Posterior vena cava (tissue), 2 donors: ENCODE results near the gene MOBP. TPM values are rescaled to one million over a fixed set of nuclear protein-coding genes. Genes with fewer than 3 reads are reported as not detected.
"Not testable (repeated sequence)": the region's sequence is repeated elsewhere in the genome, so short reads cannot be mapped to it uniquely, and the experiment has no call there.

ENCODE experiments used
- DNase-seq: peaks from one replicate; pipeline ENCODE4 v3.0.0-alpha.2; 2020; ENCODE audit warnings: low spot score
- intact Hi-C, 2 donors: fragments of 100-400 bp; cut with DNase I; formaldehyde crosslinking; loops; one replicate each; pipeline versions ENCODE4 v1.14.1 to v1.14.2; 2022 to 2023
- long read RNA-seq, 2 donors: library from polyadenylated mRNA; unstranded; transcript quantifications; one replicate each; pipeline ENCODE4 v2.0.0, GENCODE V29; 2020 to 2021
- total RNA-seq, 2 donors: library from RNA; stranded (reverse); fragmentation: NEBNext Ultra II Directional; extraction: Animal tissue kit (Norgen Biotek cat#: 25700); gene quantifications; one replicate each; pipeline ENCODE4 v1.2.1, GENCODE V29; 2021
- donor health status: DM: yes; HTN: yes; CAD: no.
- donor health status: DM: yes; HTN: yes; CAD: no.

The MOBP gene, protein sequence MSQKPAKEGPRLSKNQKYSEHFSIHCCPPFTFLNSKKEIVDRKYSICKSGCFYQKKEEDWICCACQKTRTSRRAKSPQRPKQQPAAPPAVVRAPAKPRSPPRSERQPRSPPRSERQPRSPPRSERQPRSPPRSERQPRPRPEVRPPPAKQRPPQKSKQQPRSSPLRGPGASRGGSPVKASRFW
- under 1 TPM in 1 of 2 donors, not detected in 1; 0.19 TPM for total RNA-seq
- long read RNA-seq, donor 1 = 0 reads
- long read RNA-seq, donor 2 = 0 reads

DNA sequence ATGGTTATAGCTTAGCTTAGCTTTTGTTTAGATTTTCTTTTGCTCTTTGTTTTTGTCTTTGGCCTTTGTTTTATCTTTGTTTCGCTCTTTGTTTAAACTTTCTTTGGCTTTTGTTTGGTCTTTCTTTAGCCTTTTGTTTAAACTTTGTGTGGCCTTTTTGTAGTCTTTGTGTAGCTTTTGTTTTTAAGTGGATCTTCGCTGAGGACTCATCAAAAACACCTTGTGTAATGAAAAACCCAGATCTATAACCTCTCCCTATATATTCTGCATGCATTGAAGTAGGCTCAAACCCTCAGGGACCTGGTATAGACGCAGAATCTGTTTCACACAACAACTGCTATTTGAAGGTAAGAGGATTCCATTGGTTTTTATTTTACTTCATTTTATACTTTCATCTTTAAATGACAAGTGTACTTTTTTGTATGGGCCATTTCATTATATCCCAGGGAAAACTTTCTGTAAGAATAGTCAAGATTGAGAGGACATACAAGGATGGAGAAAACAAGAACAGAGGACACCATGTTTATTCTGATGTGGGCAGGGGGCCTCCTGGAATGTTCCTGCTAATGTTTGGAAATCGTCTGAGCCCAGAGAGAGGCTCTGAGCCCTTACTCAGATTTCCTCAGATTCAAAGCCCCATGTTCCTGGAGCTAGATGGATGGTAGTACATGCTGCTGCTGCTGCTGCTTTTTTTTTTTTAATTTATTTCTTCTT lies at the start of gene MOBP:
Gene MOBP, plus strand, starts transcription at position 287 of the 714 bp plus-strand sequence. CDS start 34,390 bp downstream, outside the sequence.
- intact Hi-C loops = no loop called here

DNA sequence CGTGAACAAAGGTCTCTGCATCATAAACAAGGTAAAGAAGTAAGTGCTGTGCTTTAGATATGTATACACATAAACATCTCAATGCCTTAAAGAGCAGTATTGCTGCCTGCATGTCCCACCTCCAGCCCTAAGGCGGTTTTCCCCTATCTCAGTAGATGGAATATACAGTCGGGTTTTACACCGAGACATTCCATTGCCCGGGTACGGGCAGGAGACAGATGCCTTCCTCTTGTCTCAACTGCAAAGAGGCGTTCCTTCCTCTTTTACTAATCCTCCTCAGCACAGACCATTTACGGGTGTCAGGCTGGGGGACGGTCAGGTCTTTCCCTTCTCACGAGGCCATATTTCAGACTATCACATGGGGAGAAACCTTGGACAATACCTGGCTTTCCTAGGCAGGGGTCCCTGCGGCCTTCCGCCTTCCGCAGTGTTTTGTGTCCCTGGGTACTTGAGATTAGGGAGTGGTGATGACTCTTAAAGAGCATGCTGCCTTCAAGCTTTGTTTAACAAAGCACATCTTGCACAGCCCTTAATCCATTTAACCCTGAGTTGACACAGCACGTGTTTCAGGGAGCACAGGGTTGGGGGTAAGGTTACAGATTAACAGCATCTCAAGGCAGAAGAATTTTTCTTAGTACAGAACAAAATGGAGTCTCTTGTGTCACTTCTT lies 48.8 kb upstream of the MOBP start:
- DNase-seq, intact Hi-C loops: not testable (repeated sequence)

More for the DNA sequence above, at the start of gene MOBP:
- no peak for DNase-seq

- DNase-seq = no peak
- intact Hi-C loops = no loop called here
Observed at GRCh38 chr3:39419742-39420315, 47.7 kb upstream of the MOBP start.

- intact Hi-C loops = no loop called here
- DNase-seq = no peak
Observed at GRCh38 chr3:39420543-39420942, 46.9 kb upstream of the MOBP start.

GRCh38 chr3:39423436-39423970 lies 44.0 kb upstream of the MOBP start:
- DNase-seq = no peak
- intact Hi-C loops = no loop called here

- DNase-seq = no peak
- intact Hi-C loops = no loop called here
Observed at GRCh38 chr3:39426312-39426711, 41.2 kb upstream of the MOBP start.

- intact Hi-C loops = no loop called here
- no peak for DNase-seq
Observed at GRCh38 chr3:39427506-39427905, 40.0 kb upstream of the MOBP start.

DNA sequence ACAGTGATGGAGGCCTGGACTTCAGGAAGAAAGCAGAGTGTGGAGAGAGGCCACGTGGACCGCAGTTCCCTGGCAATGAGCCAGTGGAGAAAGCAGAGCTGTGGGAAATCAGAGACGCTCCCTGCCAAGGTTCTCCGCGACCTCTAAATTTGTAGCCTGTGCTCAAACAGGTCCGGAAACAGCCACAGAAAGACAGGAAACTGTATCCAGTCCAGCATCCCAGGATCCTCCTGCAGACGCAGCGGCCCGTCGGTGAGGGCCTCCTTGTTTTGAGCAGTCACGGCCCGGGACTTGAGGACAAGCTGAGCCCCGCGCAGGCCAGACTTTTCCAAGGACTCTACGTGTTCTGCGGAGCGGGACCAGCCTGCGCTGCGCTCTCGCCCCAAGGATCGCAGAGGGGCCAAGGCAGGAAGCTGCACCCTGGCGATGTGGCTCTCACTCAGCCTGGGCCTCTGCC lies 38.7 kb upstream of the MOBP start:
- intact Hi-C loops = no loop called here
- DNase-seq = no peak

DNA sequence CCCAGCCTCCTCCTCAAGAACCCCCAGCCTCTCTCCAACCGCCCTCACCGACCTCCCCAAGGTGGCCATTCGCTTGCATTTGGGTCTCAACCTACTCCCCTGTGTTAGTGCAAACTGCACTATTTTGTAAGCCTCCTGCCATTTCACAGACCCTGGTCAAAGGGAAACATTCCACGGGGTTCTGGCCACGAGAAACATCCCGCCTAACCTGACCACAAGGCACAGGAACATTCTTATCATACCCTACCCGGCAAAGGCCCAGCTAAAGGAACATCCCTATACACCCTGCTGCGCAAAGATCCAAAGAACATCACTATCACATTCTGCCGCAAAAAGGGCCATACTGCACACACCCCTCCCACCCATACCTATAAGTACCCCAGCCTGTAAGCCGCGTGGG lies 38.0 kb upstream of the MOBP start:
- intact Hi-C loops = no loop called here
- no peak for DNase-seq

GRCh38 chr3:39432342-39432741 lies 35.1 kb upstream of the MOBP start:
- intact Hi-C loops = no loop called here
- no peak for DNase-seq

DNA sequence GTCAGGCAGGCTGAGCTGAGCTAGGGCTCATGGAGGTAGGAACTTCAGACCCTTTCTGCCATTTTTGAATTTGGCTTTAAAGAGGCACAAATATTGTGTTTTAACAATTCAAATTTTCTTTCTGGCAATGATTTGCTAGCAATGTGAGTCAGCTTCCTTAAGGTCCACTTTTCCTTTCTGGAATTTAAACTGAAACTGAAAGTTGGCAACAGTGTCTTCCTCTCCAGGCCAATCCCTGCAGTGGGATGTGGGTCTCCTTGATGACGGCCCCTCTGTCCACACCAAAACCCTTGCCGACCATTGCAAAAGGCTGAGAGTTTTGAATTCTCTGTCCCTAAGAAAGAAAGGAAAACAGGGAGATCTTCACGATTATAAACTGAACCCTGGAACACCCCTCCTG lies 33.8 kb upstream of the MOBP start:
- DNase-seq = no peak
- intact Hi-C loops = no loop called here

DNA sequence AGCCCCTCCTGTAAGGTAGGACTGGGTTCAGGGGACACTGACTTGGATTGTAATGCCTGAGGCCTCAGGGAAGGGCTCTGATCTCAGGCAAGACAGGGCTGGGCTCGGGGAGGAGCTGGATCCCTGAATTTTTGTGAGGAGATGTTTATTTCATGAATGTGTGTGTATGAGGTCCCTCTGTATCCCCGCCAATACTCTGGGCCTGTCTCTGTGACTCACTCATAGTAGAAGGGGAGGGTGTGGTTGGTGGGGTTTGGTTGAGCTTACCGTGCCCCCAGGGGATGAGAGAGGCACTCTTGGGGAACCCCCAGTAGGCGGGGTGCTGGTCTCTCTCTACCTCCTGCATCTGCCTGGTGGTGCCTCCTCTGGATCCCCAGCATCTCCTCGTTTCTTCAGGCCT lies 32.9 kb upstream of the MOBP start:
- no peak for DNase-seq
- intact Hi-C loops = no loop called here

GRCh38 chr3:39435006-39435748 lies 32.3 kb upstream of the MOBP start:
- DNase-seq = no peak
- intact Hi-C loops = no loop called here

DNA sequence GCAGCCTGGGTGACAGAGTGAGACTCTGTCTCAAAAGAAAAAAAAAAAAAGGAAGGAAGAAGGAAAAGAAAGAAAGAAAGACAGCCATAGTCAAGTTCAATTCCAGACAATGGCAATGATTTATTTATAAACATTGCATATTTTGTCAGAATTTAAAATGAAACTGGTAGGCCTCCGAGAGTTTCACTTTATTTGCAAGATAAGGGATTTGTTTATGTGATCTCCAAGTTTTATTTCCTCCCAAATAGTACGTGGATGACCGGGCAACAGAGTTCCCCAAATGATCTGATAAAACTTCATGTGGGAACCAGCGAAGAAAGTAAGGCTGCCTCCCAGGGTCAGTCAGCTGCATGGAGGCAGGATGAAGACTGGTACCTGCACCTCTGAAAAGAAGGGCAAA lies 28.6 kb upstream of the MOBP start:
- intact Hi-C loops = no loop called here
- DNase-seq = no peak

GRCh38 chr3:39440316-39440715 lies 27.2 kb upstream of the MOBP start:
- DNase-seq = no peak
- intact Hi-C loops = no loop called here

DNA sequence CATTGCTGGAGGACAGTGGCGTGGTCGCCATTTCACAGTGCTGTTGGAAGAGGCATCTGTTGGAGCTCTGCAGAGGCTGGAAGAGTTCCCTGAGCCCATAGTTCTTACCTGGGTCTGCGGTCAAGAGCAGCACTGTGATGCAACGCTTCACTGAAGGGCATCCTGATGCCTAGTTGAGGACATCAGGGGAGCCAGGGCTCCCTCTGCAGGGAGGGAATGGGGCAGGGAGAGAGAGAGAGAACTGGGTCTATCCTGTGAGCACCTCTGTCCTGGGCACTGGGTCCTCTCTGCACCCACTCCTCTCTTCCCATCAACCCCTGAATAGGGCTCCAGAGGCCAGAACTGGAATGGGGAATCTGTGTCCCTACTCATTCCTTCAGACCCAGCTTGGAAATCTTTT lies 23.9 kb upstream of the MOBP start:
- intact Hi-C loops = no loop called here

DNA sequence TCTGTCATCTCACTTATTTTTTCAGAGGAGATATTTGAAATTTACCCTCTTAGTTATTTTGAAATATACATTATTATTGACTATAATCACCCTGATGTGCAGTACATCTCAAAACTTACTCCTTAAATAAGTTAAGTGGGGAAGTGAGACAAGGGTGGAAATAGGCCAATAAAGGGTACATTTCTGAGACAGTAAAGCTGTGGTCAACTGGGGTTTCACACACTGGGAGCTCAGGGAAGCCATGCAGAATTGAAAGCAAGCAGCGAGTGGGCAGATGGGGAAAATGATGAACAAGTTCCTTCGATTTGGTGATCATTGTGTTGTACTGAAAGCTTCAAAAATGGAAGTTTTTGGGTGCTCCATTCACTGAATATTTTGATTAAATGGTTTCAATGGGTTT lies 21.6 kb upstream of the MOBP start:
- no peak for DNase-seq
- intact Hi-C loops = no loop called here

More for the DNA sequence above, 23.9 kb upstream of the MOBP start:
- DNase-seq = no peak

DNA sequence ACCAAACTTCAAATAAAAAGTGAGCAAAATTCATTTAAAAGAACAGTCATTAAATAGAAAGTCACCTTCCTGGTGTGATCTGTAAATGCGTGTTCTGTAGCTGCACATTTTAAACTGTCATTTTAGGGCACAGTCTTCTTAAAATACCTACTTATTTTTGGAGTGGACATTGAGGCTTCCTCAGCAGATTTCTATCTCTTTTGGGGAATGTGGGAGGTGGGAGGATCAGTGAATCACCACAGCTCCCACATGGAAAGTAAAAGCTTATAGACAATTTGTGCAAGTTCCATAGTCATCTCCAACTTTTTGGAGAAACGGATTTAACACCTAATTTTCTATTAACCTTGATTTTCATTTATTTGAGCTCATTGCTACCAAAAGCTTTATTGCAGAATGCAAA lies 21.0 kb upstream of the MOBP start:
- intact Hi-C loops = no loop called here
- no peak for DNase-seq
